Suppressor macrophage (primary cell): ENCODE data around the gene GATD1.
A peak's percentile ranks its signal among the peaks of the same experiment; 100 is the strongest.

ENCODE experiments used
- DNase-seq, 4 experiments: peaks; one replicate each; pipeline ENCODE4 v3.0.0-alpha.2; 2020 to 2022

The GATD1 gene

GRCh38 chr11:795634-796564 lies 18.6 kb upstream of the GATD1 start:
- peak; percentile 85 to 93 (median 92) for DNase-seq

GRCh38 chr11:794766-795633 lies 17.7 kb upstream of the GATD1 start:
- DNase-seq, result no peak

GRCh38 chr11:794013-794765 lies 16.9 kb upstream of the GATD1 start:
- no peak for DNase-seq

- no peak for DNase-seq
Observed at GRCh38 chr11:793556-793955, 16.3 kb upstream of the GATD1 start.

- DNase-seq, result no peak
Observed at GRCh38 chr11:792873-793272, 15.6 kb upstream of the GATD1 start.

- DNase-seq, result no peak
Observed at GRCh38 chr11:792535-792821, 15.2 kb upstream of the GATD1 start.

GRCh38 chr11:791658-792534 lies 14.6 kb upstream of the GATD1 start:
- DNase-seq, result no peak

- DNase-seq, result no peak
Observed at GRCh38 chr11:790721-791564, 13.7 kb upstream of the GATD1 start.

- DNase-seq, result peak in 3 of 4 experiments; percentile 19 to 50 (median 44)
Observed at GRCh38 chr11:789943-790342, 12.7 kb upstream of the GATD1 start, which contains the start of gene CEND1. Gene CEND1, minus strand, starts transcription at chr11:790090. Its CDS starts 1,514 bp downstream, at chr11:788576.

GRCh38 chr11:788953-789940 lies 12.0 kb upstream of the GATD1 start:
- DNase-seq, result no peak

- no peak for DNase-seq
Observed at GRCh38 chr11:788009-788640, 10.8 kb upstream of the GATD1 start.

GRCh38 chr11:787084-787675 lies 9.9 kb upstream of the GATD1 start:
- DNase-seq, result no peak

GRCh38 chr11:786235-787083 lies 9.2 kb upstream of the GATD1 start:
- no peak for DNase-seq

GRCh38 chr11:783581-784015 lies 6.3 kb upstream of the GATD1 start:
- DNase-seq, result peak in 2 of 4 experiments; percentile 20 to 80

- DNase-seq, result no peak
Observed at GRCh38 chr11:782264-783174, 5.2 kb upstream of the GATD1 start.

- DNase-seq, result no peak
Observed at GRCh38 chr11:779955-780532, 2.8 kb upstream of the GATD1 start.
